Fibroblast of pulmonary artery (primary cell): ENCODE measurements around the gene ARSA.

Source experiments
- DNase-seq: peaks from one replicate; pipeline ENCODE4 v3.0.0-alpha.2; 2010; ENCODE audit warnings: low read depth
- H3K4me3 ChIP-seq: replicated peaks from 2 replicates; pipeline ENCODE4 v1.5.1; 2011; ENCODE audit warnings: low read depth, mild to moderate bottlenecking, control low read depth, low read length, moderate library complexity
- TF ChIP-seq, protein P1 (sequence below): IDR thresholded peaks from 2 replicates; pipeline ENCODE4 v1.5.1; 2011; ENCODE audit warnings: mild to moderate bottlenecking, control low read depth, low read length, inconsistent platforms; ENCODE audit errors: missing control alignments

The ARSA gene

GRCh38 chr22:50597097-50597496 lies 30.9 kb downstream of the ARSA start:
- no peak for DNase-seq
- H3K4me3 ChIP-seq = no peak overlapping the region
- TF ChIP-seq, protein P1, sequence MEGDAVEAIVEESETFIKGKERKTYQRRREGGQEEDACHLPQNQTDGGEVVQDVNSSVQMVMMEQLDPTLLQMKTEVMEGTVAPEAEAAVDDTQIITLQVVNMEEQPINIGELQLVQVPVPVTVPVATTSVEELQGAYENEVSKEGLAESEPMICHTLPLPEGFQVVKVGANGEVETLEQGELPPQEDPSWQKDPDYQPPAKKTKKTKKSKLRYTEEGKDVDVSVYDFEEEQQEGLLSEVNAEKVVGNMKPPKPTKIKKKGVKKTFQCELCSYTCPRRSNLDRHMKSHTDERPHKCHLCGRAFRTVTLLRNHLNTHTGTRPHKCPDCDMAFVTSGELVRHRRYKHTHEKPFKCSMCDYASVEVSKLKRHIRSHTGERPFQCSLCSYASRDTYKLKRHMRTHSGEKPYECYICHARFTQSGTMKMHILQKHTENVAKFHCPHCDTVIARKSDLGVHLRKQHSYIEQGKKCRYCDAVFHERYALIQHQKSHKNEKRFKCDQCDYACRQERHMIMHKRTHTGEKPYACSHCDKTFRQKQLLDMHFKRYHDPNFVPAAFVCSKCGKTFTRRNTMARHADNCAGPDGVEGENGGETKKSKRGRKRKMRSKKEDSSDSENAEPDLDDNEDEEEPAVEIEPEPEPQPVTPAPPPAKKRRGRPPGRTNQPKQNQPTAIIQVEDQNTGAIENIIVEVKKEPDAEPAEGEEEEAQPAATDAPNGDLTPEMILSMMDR = no peak

DNA sequence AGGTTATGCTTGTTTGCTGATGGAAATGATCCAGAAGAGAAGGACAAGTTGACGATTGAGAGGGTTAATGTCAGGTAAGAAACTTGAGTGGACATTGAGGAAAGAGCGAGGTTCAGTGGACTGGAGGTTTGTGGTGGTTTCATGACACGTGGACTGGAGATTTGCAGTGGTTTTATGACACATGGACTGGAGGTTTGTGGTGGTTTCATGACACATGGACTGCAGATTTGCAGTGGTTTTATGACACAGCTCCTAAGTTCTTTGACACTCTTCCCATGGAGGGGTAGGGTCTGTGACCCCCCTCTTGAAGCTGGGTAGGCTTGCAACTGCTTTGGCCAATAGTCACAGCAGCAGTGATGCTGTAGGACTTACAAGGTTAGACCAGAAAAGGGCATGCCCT lies 32.8 kb downstream of the ARSA start:
- no peak for DNase-seq
- H3K4me3 ChIP-seq = no peak overlapping the region
- TF ChIP-seq, protein P1 = no peak

GRCh38 chr22:50587407-50587806 lies 40.5 kb downstream of the ARSA start:
- TF ChIP-seq, protein P1 = no peak
- no peak for DNase-seq
- no peak overlapping the region for H3K4me3 ChIP-seq

- DNase-seq = no peak
- TF ChIP-seq, protein P1 = no peak
- no peak overlapping the region for H3K4me3 ChIP-seq
These were observed 41.5 kb downstream of the ARSA start for GRCh38 chr22:50586416-50586815.

DNA sequence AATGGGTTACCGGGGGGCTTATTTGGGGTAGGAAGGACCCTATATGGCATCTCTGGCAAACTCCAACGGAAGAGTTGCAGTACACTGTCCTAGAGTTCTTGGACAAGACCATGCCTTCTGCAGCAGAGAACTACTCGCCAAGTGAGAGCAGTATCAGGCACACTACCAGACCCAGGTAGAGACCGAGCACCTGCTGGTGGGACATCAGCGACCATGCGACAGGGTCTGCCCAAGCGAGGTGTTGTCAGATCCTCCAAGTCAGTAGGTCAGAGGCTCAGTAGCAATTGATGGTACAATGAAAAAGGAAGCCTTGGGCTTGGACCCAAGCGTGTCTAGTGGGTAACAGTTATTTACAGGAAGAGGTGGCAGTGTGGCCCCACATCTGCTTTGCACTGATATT lies 42.2 kb downstream of the ARSA start:
- H3K4me3 ChIP-seq = no peak overlapping the region
- DNase-seq = no peak
- TF ChIP-seq, protein P1 = no peak

DNA sequence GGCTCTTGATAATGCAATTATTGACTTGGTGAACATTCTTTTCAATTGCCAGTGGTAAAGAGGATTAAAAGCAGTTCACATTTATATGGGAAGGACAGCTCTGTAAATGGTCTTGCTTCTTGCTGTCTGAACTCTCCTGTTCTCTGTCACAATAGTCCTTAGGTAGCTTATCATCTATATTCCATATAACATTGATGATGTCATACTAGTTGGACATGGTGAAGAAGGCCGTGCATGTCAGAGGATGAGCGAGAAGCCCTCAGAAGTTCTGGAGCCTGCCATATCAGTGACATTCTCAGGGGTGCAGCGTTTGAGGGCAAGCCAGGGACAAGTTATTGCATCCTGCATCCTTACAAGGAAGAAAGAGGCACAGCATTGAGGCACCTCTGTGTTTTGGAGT lies 42.7 kb downstream of the ARSA start:
- no peak overlapping the region for H3K4me3 ChIP-seq
- DNase-seq = no peak
- TF ChIP-seq, protein P1 = no peak

DNA sequence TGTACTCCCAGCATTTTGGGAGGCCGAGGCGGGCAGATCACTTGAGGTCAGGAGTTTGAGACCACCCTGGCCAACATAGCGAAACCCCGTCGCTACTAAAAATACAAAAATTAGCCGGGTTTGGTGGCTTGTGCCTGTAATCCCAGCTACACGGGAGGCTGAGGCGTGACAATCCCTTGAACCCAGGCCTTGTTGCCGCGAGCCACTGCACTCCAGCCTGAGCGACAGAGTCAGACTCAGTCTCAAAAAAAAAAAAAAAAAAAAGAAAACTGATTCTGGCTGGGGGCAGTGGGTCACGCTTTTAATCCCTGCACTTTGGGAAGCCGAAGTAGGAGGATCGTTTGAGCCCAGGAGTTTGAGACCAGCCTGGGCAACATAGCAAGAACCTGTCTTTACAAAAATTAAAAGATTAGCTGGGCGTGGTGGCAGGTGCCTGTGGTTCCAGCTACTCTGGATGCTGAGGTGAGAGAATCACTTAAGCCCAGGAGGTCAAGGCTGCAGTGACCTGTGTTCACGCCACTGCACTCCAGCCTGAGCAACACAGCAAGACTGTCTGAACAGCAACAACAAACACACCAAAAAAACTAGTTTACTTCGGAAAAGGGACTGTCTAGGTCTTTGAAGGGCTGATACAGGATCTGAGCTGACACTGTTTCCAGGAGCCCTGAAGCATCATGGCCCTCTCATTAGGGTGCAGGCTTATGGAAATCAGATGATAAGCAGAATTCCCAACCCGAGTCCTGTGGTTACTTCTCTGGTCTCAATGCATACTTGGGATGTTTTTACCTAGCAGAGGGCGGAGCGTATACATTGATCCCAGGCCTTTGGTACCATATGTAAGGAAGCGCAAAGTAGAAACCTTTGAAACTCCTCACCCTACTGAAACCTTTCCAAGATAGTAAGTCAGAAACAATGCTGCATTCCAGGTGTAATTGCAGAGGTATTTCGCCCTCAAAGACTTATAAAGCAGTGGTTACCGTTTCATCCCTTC lies 43.6 kb downstream of the ARSA start:
- no peak overlapping the region for H3K4me3 ChIP-seq
- no peak for DNase-seq
- TF ChIP-seq, protein P1 = no peak
